DMS53 treated with DMSO at 0.1 percent for 48 hours (cell line): ENCODE measurements around the gene KANTR.

Experiments
- DNase-seq: peaks from one replicate; lab custom pipeline; 2025; ENCODE audit not compliant: unreplicated experiment; lab: John Stamatoyannopoulos, UW

Gene KANTR

GRCh38 chrX:53093748-53094581, at the start of gene KANTR:
TSS of gene KANTR (plus strand) at chrX:53094142. CDS start at chrX:53124273, 30,131 bp downstream.
- DNase-seq: peak; percentile 96

- DNase-seq: no peak
Measured at GRCh38 chrX:53044995-53045394, 48.9 kb upstream of the KANTR start.

- no peak for DNase-seq
Measured at GRCh38 chrX:53047228-53047627, 46.7 kb upstream of the KANTR start.

- peak; percentile 43 for DNase-seq
Measured at GRCh38 chrX:53048169-53049126, 45.5 kb upstream of the KANTR start, which contains the start of gene GPR173. TSS of gene GPR173 (plus strand) at chrX:53048789. CDS start at chrX:53076622, 27,833 bp downstream.

- no peak for DNase-seq
Measured at GRCh38 chrX:53049127-53049517, 44.8 kb upstream of the KANTR start.

GRCh38 chrX:53050841-53051240, 43.1 kb upstream of the KANTR start:
- DNase-seq: no peak

GRCh38 chrX:53055244-53055849, 38.6 kb upstream of the KANTR start:
- no peak for DNase-seq

GRCh38 chrX:53056292-53056691, 37.6 kb upstream of the KANTR start:
- DNase-seq: no peak

GRCh38 chrX:53065104-53065503, 28.8 kb upstream of the KANTR start:
- DNase-seq: no peak

GRCh38 chrX:53071064-53071463, 22.9 kb upstream of the KANTR start:
- DNase-seq: no peak

- DNase-seq: peak; percentile 79
Measured at GRCh38 chrX:53071604-53072417, 22.1 kb upstream of the KANTR start.

GRCh38 chrX:53072418-53073114, 21.4 kb upstream of the KANTR start:
- no peak for DNase-seq

- peak; percentile 77 for DNase-seq
Measured at GRCh38 chrX:53073115-53073586, 20.8 kb upstream of the KANTR start.

GRCh38 chrX:53075011-53075410, 18.9 kb upstream of the KANTR start:
- DNase-seq: no peak

- no peak for DNase-seq
Measured at GRCh38 chrX:53076671-53077070, 17.3 kb upstream of the KANTR start.

GRCh38 chrX:53077207-53078197, 16.4 kb upstream of the KANTR start:
- no peak for DNase-seq

- DNase-seq: no peak
Measured at GRCh38 chrX:53078943-53079342, 15.0 kb upstream of the KANTR start.
